AG04450 (cell line): ENCODE data around the gene TLE1. TPM values are rescaled to one million over a fixed set of nuclear protein-coding genes. Genes with fewer than 3 reads are reported as not detected.

ENCODE experiments used
- CTCF ChIA-PET: fragments of 300-600, 350-600 bp; formaldehyde crosslinking; extraction: SDS; loops from one replicate; lab custom pipeline; 2022; ENCODE audit warnings: antibody characterized with exemption, inconsistent platforms; lab: Charles Lee
- POLR2A ChIA-PET: fragments of 350-600 bp; formaldehyde crosslinking; extraction: SDS; loops from one replicate; lab custom pipeline; 2021; ENCODE audit warnings: antibody characterized with exemption, inconsistent platforms; lab: Yijun Ruan, JAX
- DNase-seq: peaks from one replicate; pipeline ENCODE4 v3.0.0-alpha.2; 2011; ENCODE audit warnings: low read depth, low spot score
- H3K27ac ChIP-seq: one replicate; pipeline ENCODE4 v1.5.1; 2012; ENCODE audit warnings: low read depth, low read length, control low read depth
- H3K27me3 ChIP-seq: one replicate; pipeline ENCODE4 v1.6.0; 2012; ENCODE audit warnings: low read length; ENCODE audit not compliant: control insufficient read depth, insufficient read depth
- H3K4me3 ChIP-seq: 2 replicates; pipeline ENCODE4 v1.5.1; 2011; ENCODE audit warnings: mild to moderate bottlenecking, low read depth, low read length, control low read depth
- H3K9me3 ChIP-seq: 2 replicates; pipeline ENCODE4 v1.5.1; 2012; ENCODE audit warnings: low read length; ENCODE audit not compliant: control insufficient read depth, insufficient read depth
- CTCF ChIP-seq: IDR thresholded peaks from 2 replicates; pipeline ENCODE4 v1.5.1; 2011; ENCODE audit warnings: low read depth, low read length, control low read depth, inconsistent platforms
- polyA plus RNA-seq: library from polyadenylated mRNA; depleted of rRNA; stranded (reverse); fragments of >200 nt; gene quantifications from 2 replicates; pipeline ENCODE4 v1.2.3, GENCODE V29; 2011

Gene TLE1
- polyA plus RNA-seq, 1 experiment, result 42.8 TPM

GRCh38 chr9:81543695-81544094 lies 145.7 kb downstream of the TLE1 start:
- ChIA-PET CTCF (interaction anchor here (0.7 to 1.4 kb wide), 4 partner anchors 20 to 234 kb away, joined by 3 to 7 read pairs (median 4); no protein-coding TSS in a partner anchor), POLR2A (no interaction called here)
- no peak for TF ChIP-seq CTCF
- no peaks in the 10 kb centered on the region for H3K27me3 ChIP-seq
- no peak for DNase-seq
- no peak overlapping the region for H3K4me3 ChIP-seq
- no peaks in the 10 kb centered on the region for H3K9me3 ChIP-seq
- H3K27ac ChIP-seq, result no peak overlapping the region

- POLR2A ChIA-PET, result no interaction called here
- Histone ChIP-seq H3K4me3 (no peak overlapping the region), H3K9me3 (no peaks in the 10 kb centered on the region), H3K27me3 (no peaks in the 10 kb centered on the region), H3K27ac (no peak overlapping the region)
- TF ChIP-seq CTCF, result no peak
- DNase-seq, result no peak
- CTCF ChIA-PET, result interaction anchor here (0.6 kb wide), 1 partner anchor 1013 kb away, joined by 3 read pairs; no protein-coding TSS in a partner anchor
Measured at GRCh38 chr9:81542118-81542889, 147.0 kb downstream of the TLE1 start.

GRCh38 chr9:81540142-81540710 lies 149.1 kb downstream of the TLE1 start:
- no peaks in the 10 kb centered on the region for H3K9me3 ChIP-seq
- H3K27ac ChIP-seq, result no peak overlapping the region
- ChIA-PET CTCF (interaction anchor here (1.1 to 3.6 kb wide), 2 partner anchors 17 to 146 kb away, joined by 3 to 22 read pairs; no protein-coding TSS in a partner anchor), POLR2A (no interaction called here)
- no peak overlapping the region for H3K4me3 ChIP-seq
- no peak for TF ChIP-seq CTCF
- no peak for DNase-seq
- no peaks in the 10 kb centered on the region for H3K27me3 ChIP-seq

GRCh38 chr9:81539317-81539716 lies 150.0 kb downstream of the TLE1 start:
- ChIA-PET CTCF (interaction anchor here (0.6 to 3.6 kb wide), 4 partner anchors 16 to 1068 kb away, joined by 3 to 22 read pairs (median 4); no protein-coding TSS in a partner anchor), POLR2A (no interaction called here)
- no peak for TF ChIP-seq CTCF
- Histone ChIP-seq H3K27ac (no peak overlapping the region), H3K4me3 (no peak overlapping the region), H3K9me3 (no peaks in the 10 kb centered on the region), H3K27me3 (no peaks in the 10 kb centered on the region)
- no peak for DNase-seq

- Histone ChIP-seq H3K4me3 (no peak overlapping the region), H3K27me3 (no peaks in the 10 kb centered on the region), H3K27ac (no peak overlapping the region), H3K9me3 (no peaks in the 10 kb centered on the region)
- ChIA-PET POLR2A (no interaction called here), CTCF (interaction anchor here (0.6 to 3.6 kb wide), 3 partner anchors 15 to 1068 kb away, joined by 3 to 22 read pairs (median 4); no protein-coding TSS in a partner anchor)
- no peak for TF ChIP-seq CTCF
- no peak for DNase-seq
Measured at GRCh38 chr9:81538890-81539289, 150.5 kb downstream of the TLE1 start.
